Measurements from ENCODE around the gene DYRK4.

Gene DYRK4

GRCh38 chr12:4564818-4565217, 2.8 kb downstream of the DYRK4 start:
- peak; percentile 31 for DNase-seq (ENCODE audit: low spot score)

GRCh38 chr12:4566474-4566873, 4.5 kb downstream of the DYRK4 start:
- peak; percentile 20 for DNase-seq (ENCODE audit: low spot score)

GRCh38 chr12:4567073-4567881, 5.3 kb downstream of the DYRK4 start:
- DNase-seq (ENCODE audit: low spot score) = peak; percentile 52

DNA sequence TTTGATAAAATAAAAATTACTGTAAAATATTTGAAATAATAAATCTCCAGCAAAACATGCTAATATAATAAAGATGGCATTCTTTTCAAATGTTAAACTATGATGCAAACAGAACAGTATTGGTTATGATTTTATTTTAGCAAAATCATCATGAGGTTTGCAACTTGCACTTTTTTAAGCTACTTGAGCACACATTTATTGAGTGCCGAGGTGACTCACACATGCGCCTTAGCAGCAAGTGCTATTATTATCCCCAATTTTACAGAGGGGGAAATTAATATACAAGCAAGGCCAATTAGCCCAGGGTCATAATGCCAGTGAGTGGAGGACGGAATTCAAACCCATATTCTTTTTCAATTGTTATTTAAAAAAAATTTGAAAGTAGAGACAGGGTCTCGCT, 7.3 kb downstream of the DYRK4 start:
- no peak for DNase-seq (ENCODE audit: low spot score)

GRCh38 chr12:4572680-4573079, 10.7 kb downstream of the DYRK4 start:
- DNase-seq (ENCODE audit: low spot score) = no peak

GRCh38 chr12:4579305-4580102, 17.5 kb downstream of the DYRK4 start:
- DNase-seq (ENCODE audit: low spot score) = peak; percentile 20

DNA sequence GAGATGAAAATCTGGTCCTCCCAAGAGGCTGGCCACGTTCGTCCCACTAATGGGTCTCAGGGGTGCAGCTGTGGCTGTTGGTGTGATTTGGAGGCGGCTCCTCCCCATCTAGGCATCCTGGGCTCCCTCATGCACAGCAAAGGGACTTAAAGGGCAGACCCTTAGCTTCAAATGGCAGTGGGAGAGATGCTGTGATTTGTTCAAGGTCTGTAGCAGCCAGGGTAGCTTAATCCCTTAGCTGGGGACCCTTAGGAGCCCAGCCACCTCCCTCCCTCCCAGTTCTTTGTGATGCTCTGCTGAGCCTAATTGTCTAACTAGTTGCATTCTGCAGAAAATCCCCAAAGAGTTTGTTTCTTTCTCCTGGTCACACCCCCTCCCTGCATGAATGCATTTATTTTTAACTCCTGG, 18.3 kb downstream of the DYRK4 start:
- no peak for DNase-seq (ENCODE audit: low spot score)

- no peak for DNase-seq (ENCODE audit: low spot score)
Measured at GRCh38 chr12:4584281-4584680, 22.3 kb downstream of the DYRK4 start.

DNA sequence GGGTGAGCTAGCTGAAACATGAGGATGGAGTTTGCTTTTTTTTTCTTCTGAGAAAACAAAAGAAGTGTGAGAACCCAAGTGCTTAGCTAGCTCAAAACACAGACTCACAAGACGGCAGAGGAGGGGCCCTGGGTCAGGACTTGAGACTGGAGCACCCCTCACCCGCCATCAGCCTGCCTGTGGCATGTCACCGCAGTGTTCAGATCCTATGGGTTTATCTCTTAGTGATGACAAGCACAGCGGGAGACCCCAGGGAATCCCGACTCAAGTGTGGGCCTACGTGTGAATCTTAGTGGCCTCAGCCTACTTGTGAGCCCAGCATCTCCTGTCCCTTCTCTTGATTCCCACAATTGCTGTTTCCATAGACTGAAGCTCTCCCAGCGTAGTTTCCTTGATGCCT, 22.9 kb downstream of the DYRK4 start:
- no peak for DNase-seq (ENCODE audit: low spot score)

- DNase-seq (ENCODE audit: low spot score) = no peak
Measured at GRCh38 chr12:4586500-4586899, 24.5 kb downstream of the DYRK4 start.

DNA sequence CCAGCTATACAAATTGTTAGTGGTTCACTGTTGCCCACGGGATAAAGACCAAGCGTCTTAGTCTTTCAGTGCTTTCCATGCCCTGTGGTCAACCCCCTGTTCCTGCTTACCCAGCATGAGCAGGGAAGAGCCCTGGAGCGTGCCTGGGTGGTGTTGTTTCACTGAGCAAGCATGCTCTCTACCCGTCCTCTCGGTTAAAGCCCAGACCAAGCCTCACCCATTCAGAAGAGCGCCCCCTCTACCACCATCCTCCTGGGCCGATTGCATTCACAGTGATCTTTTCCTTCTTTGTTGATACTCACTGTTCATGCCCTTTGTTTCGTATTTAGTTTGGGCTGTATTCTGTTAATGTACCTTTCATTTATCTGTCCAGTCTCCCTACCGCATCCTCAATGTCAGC, 25.1 kb downstream of the DYRK4 start:
- no peak for DNase-seq (ENCODE audit: low spot score)

- DNase-seq (ENCODE audit: low spot score) = no peak
Measured at GRCh38 chr12:4588916-4589315, 26.9 kb downstream of the DYRK4 start.

- no peak for DNase-seq (ENCODE audit: low spot score)
Measured at GRCh38 chr12:4589941-4590340, 27.9 kb downstream of the DYRK4 start.

- no peak for DNase-seq (ENCODE audit: low spot score)
Measured at GRCh38 chr12:4591180-4591687, 29.2 kb downstream of the DYRK4 start.

- no peak for DNase-seq (ENCODE audit: low spot score)
Measured at GRCh38 chr12:4595881-4596280, 33.9 kb downstream of the DYRK4 start.

- no peak for DNase-seq (ENCODE audit: low spot score)
Measured at GRCh38 chr12:4603421-4603820, 41.4 kb downstream of the DYRK4 start.

DNA sequence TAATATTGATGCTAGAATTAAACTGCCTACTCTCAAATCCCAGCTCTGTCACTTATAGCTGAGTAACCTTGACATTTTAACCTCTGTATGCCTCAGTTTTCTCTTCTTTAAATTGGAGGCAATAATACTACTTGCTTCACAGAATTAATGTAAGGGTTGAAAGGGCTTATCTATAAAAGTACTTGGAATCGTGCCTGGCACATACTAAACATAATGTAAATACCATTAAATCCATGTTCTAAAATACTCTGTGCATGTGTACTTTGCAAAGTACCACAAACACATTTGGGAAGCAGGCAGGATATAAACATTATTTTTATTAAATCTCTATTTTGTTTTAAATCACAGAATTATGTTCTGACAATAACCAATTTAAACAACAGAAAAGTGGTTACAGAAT, 41.9 kb downstream of the DYRK4 start:
- no peak for DNase-seq (ENCODE audit: low spot score)

- peak; percentile 80 for DNase-seq (ENCODE audit: low spot score)
Measured at GRCh38 chr12:4604684-4605193, 42.7 kb downstream of the DYRK4 start.

GRCh38 chr12:4607056-4607455, 45.0 kb downstream of the DYRK4 start:
- no peak for DNase-seq (ENCODE audit: low spot score)

DNA sequence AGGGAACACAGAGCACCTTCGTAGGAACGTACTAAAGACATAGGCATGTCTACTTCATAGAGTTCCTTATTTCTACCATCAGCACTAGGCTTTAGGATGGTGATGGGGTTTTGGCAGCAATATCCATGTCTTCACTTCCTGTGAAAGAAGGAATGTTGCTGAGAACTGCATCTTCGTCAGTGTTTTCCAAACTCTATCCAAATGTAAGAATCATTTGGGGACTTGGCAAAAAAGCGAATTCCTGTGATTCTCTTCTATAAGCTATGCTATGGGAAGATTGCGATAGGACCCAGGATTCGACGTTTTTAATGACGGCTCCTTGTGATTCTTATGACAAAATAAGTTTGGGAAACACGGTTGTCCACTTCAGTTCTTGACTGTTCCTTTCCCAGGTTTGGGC, 47.1 kb downstream of the DYRK4 start:
- DNase-seq (ENCODE audit: low spot score) = no peak

GRCh38 chr12:4610481-4610880, 48.5 kb downstream of the DYRK4 start:
- no peak for DNase-seq (ENCODE audit: low spot score)

DNA sequence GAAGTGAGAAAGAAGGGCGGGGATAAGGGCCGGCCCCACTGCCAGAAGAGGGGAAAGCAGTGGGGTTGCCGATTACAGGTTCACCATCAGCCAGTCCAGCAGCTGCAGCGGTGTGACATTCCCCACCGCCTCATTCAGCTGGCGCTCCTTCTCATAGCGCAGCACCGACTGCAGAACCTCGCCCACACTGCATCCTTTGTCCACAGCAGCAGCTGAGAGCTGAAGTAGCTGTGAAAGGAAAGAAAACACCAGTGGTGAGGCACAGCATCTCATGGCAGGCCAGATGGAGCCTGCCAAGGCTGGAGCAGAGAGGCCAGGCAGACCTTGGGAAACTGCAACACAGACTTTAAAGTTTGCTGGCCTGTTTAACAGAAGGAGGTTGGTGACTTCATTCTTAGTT, 53.7 kb downstream of the DYRK4 start:
- DNase-seq (ENCODE audit: low spot score) = no peak

DNA sequence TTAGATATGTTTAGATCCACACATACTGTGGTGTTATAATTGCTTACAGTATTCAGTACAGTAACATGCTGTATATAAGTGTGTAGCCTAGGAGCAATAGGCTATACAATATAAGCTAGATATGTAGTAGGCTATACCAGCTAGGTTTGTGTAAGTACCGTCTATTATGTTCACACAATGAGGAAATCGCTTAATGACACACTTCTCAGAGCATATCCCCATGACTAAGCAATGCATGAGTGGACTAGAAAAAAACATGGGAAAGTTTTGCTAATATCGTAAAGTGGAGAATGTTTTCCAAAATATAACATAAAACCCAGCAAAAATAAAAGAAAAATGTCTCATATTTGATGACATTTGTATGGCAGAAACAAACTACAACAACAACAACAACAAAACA, 59.5 kb downstream of the DYRK4 start:
- no peak for DNase-seq (ENCODE audit: low spot score)

All from germinal center (tissue), 1 donor.